ENCODE data around the gene PRKAR1B. TPM values are rescaled to one million over a fixed set of nuclear protein-coding genes. Genes with fewer than 3 reads are reported as not detected.

PRKAR1B gene
- total and polyA plus RNA-seq, 8 donors, result 16.3 to 43.5 (median 37.6) TPM

- H3K36me3 ChIP-seq, result peaks cover 0 to 5% of the 10 kb centered on the region in 2 donors
Measured at GRCh38 chr7:602341-603141, 124.5 kb downstream of the PRKAR1B start.

DNA sequence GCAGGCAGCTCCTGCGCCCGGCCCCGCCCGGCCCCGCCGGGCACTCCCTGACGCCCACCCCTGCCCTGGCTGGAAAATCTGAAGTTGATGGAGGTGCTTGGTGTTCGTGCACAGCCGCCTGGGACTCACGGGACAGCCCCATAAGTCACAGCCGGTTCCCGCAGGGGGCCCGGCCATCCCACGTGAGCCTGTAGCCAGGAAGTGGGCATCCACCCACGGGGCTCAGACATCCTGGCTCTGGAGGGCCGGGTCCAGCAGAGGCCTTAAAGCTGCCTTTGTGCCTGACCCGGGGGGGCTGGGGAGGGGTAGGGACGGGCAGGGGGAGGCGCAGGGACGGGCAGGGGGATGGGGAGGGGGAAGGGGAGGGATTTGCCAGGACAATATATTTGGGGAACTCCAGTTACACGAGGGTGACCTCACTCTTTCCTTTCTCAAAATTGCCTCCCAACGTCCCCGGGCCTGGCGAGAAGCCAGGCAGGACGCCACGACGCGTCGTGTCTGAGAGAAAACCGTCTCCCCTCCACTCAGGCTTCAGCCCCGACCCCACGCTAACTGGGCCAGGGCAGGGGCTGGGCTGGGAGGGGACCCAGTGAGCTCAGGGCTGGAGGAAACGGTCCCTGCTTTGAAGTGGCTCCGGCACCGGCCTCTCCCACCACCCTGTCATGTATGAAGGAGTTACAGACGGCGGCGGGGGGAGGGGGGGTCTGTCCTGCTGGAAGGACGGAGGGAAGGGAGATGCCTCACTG lies 125.3 kb downstream of the PRKAR1B start:
- ATAC-seq, result peak; percentile 33
- peak overlapping the region in 1 of 2 donors; percentile 24 for H3K4me3 ChIP-seq
- DNase-seq, result peak in 3 of 4 donors; percentile 68 to 89 (median 71)

More at GRCh38 chr7:602341-603141, 124.5 kb downstream of the PRKAR1B start:
- H3K9me3 ChIP-seq, result no peaks in the 10 kb centered on the region
- peak overlapping the region; percentile 87 to 98 for H3K27ac ChIP-seq
- H3K4me1 ChIP-seq, result peaks cover 4 to 51% of the 10 kb centered on the region in 2 donors
- peak overlapping the region in 1 of 2 donors; percentile 24 for H3K4me3 ChIP-seq
- DNase-seq (peak in 2 of 4 donors; percentile 56 to 85), ATAC-seq (peak; percentile 13)
- H3K27me3 ChIP-seq, result no peaks in the 10 kb centered on the region
- TF ChIP-seq, protein P1, sequence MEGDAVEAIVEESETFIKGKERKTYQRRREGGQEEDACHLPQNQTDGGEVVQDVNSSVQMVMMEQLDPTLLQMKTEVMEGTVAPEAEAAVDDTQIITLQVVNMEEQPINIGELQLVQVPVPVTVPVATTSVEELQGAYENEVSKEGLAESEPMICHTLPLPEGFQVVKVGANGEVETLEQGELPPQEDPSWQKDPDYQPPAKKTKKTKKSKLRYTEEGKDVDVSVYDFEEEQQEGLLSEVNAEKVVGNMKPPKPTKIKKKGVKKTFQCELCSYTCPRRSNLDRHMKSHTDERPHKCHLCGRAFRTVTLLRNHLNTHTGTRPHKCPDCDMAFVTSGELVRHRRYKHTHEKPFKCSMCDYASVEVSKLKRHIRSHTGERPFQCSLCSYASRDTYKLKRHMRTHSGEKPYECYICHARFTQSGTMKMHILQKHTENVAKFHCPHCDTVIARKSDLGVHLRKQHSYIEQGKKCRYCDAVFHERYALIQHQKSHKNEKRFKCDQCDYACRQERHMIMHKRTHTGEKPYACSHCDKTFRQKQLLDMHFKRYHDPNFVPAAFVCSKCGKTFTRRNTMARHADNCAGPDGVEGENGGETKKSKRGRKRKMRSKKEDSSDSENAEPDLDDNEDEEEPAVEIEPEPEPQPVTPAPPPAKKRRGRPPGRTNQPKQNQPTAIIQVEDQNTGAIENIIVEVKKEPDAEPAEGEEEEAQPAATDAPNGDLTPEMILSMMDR (IDR thresholded peaks at IDR 0.05), result no peak
- intact Hi-C loops (cut with DNase I), result no loop called here

DNA sequence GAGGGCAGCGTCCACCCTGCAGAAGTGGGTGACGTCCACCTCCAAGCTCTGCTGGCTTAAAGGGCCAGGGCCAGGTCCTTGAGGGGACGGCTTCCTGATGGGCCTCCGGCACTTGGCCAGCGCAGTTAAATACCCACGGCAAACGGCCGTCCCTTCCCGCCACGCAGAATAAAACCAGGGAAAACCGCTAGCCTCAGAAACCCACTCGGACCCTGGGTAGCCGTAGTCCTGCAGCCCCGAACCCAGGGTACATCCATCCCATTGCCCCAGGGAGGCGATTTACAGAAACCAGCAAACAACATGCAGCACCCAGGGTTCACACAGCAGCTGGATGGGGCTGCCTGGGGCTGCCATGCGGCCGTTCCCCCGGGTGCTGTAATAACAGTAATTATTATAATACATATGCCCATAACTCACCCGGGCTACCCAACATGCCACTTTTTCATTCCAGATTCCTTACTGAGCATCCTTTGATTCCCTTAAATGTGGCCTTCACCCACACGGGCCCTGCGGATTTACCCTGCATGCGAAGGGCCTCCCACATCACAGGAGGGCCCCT lies 126.0 kb downstream of the PRKAR1B start:
- Histone ChIP-seq H3K27me3 (no peaks in the 10 kb centered on the region), H3K27ac (peak overlapping the region; percentile 65 to 98), H3K4me1 (peaks cover 4 to 48% of the 10 kb centered on the region in 2 donors), H3K9me3 (no peaks in the 10 kb centered on the region), H3K36me3 (peaks cover 0 to 5% of the 10 kb centered on the region in 2 donors), H3K4me3 (peak overlapping the region in 1 of 2 donors; percentile 24)
- intact Hi-C loops (cut with DNase I), result no loop called here
- TF ChIP-seq, protein P1 (IDR thresholded peaks at IDR 0.05), result no peak
- DNase-seq (no peak), ATAC-seq (no peak)

More for the DNA sequence above, 125.3 kb downstream of the PRKAR1B start:
- H3K9me3 ChIP-seq, result no peaks in the 10 kb centered on the region
- H3K27me3 ChIP-seq, result no peaks in the 10 kb centered on the region
- H3K36me3 ChIP-seq, result peaks cover 0 to 5% of the 10 kb centered on the region in 2 donors
- H3K27ac ChIP-seq, result peak overlapping the region; percentile 87 to 98
- intact Hi-C loops (cut with DNase I), result no loop called here
- TF ChIP-seq, protein P1 (IDR thresholded peaks at IDR 0.05), result no peak
- peaks cover 4 to 48% of the 10 kb centered on the region in 2 donors for H3K4me1 ChIP-seq

GRCh38 chr7:600149-601035 lies 126.7 kb downstream of the PRKAR1B start:
- Histone ChIP-seq H3K9me3 (no peaks in the 10 kb centered on the region), H3K4me1 (peaks cover 4 to 41% of the 10 kb centered on the region in 2 donors), H3K36me3 (peaks cover 0 to 9% of the 10 kb centered on the region in 2 donors), H3K4me3 (no peak overlapping the region), H3K27ac (no peak overlapping the region), H3K27me3 (no peaks in the 10 kb centered on the region)
- intact Hi-C loops (cut with DNase I), result no loop called here
- ATAC-seq, result no peak
- TF ChIP-seq, protein P1 (IDR thresholded peaks at IDR 0.05), result no peak
- no peak for DNase-seq
